AML-193 (cell line): ENCODE measurements around the gene RASSF10.

Source experiments
- DNase-seq, 2 experiments: peaks; one replicate each; lab custom pipeline; 2025; lab: John Stamatoyannopoulos, UW

RASSF10 gene

GRCh38 chr11:13061294-13061990 lies 52.3 kb downstream of the RASSF10 start:
- DNase-seq: no peak
